GM19455 (cell line): ENCODE data around the gene SLC49A3.

Experiments used
- ATAC-seq: cut with Tn5 transposase; IDR thresholded peaks from one replicate; pipeline ENCODE4 v1.9.1; 2021; ENCODE audit not compliant: unreplicated experiment

SLC49A3 gene

DNA sequence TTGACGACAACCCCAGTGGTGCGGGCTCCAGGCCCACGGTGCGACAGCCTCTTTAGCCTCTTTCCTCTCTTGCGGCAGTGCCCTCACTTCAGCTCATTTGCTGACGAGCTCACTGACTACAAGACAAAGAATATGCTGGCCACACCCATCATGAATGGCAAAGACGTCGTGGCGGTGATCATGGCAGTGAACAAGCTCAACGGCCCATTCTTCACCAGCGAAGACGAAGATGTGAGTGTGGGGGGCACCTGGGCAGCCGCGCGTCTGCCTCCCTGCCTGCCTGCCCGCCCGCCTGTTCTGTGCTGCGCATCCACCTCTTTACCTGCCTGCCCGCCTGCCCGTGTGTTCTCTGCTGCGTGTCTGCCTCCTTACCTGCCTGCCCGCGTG lies 54.4 kb downstream of the SLC49A3 start:
- no peak for ATAC-seq

DNA sequence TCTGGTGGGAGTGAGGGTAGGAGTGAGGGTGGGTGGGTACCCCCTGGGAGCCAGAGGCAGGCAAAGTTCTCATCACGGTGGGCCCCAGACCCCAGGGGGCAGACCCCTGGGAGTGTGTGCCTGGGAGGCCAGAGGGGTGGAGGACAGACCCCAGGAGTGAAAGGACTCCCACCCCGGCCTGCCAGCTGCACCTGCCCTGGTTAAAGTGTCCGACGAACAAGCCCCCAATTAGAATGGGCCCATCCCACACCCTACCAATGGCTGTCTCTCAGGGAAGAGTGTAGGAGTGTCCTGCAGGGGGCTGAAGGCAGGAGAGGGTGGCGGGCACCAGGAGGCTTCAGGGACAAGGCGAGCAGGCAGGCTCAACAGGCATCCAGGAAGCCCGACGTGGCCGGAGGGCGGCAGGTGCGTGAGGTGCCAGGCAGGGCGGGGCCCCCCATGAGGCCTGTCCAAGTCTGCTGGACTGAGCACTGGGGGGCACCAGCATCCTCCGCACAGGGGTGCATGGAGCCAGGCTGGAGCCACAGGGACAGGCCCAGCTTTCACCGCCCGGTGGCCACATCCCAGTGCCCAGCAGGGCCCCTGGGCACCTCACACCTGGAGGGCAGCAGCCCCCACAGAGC lies 54.9 kb downstream of the SLC49A3 start:
- no peak for ATAC-seq

DNA sequence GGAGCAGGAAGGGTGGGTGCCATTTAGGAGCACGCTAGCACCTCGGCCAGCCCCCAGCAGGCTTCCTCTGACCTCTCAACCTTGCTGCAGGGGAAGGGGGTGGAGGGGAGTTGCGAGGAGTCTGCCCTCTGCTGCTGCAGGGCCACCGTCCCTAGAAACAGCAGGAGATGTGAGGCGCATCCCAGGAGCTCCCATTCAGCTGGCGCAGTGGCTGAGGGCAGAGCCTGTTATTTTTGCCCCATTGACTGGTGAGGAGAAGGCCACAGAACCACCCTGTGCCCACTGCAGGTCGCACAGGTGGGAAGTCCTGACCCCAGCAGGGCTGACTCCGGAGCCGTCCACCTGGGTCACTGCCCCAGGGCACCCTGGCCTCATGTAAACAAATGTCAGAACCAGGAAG lies 55.5 kb downstream of the SLC49A3 start:
- no peak for ATAC-seq

DNA sequence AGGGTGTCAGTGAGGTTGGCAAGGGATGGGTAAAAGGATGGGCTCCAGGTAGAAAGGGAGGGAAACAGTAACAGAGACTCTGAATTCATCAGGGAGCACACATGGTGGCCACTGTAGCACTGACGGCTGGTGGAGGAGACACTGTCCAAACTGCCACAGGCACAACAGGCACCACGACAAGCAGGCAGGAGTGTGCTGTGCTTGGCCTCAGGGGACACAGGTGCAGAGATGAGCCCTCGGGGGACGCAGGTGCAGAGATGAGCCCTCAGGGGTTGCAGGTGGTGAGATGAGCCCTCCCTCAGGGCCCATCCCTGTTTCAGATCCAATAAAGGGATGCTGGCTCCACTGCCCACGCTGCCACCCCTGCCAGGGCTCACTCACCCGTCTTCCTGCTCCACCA lies 56.0 kb downstream of the SLC49A3 start:
- no peak for ATAC-seq

DNA sequence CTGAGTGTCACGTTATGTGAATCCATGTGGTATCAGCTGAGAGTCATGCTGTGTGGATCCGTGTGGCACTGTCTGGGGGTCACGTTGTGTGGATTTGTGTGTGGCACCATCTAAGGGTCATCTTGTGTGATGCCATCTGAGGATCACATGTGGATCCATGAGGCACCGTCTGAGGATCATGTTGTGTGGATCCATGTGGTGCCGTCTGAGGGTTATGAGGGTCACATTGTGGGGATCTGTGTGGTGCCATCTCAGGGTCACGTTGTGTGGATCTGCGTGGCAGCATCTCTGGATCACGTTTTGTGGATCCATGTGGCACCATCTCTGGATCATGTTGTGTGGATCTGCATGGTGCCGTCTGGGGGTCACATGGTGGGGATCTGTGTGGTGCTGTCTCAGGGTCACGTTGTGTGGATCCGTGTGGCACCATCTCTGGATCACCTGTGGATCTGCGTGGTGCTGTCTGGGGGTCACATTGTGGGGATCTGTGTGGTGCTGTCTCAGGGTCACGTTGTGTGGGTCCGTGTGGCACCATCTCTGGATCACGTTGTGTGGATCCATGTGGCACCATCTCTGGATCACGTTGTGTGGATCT lies 56.7 kb downstream of the SLC49A3 start:
- no peak for ATAC-seq
